HG02623 (cell line): ENCODE data around the gene DBNL.

Experiments
- ATAC-seq: cut with Tn5 transposase; IDR thresholded peaks from one replicate; pipeline ENCODE4 v1.9.1; 2021; ENCODE audit warnings: moderate library complexity; ENCODE audit not compliant: unreplicated experiment

The DBNL gene

DNA sequence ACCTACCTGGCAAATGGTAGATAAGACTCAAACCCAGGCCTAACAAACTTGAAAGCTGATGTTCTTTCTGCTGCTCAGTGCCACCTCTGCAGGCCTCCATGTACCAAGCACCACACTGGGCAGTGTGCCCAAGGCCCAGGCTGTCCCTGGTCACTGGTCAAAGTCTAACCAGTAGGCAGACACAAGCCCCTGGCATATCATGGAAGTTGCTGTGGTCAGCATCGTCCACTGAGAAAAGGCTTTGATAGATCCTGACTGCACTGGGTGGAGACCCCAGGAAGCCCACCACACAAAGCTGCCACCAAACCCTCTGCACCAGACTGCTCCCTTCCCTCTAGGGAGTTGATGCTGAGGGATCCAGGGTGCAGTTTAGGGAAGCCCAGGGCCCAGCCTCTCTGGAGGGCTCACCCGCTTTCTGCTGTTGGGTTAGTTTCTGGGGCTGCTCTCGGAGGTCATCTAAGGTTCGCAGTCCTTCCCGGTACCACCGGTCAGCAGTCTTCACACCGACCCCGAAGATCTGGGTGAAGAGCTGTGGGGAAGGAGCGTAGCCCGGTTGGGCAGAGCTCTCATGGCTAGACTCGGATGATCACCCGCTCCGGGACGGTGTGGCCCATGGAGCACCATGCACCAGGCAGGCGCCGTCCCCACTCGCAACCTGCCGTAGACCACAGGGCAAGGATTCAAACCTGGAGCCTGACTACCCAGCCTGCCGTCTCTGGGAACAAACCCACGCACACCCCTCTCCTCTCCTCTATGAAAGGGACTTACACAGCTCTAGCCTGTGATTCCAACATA is 31.8 kb downstream of the DBNL start:
- ATAC-seq: no peak

DNA sequence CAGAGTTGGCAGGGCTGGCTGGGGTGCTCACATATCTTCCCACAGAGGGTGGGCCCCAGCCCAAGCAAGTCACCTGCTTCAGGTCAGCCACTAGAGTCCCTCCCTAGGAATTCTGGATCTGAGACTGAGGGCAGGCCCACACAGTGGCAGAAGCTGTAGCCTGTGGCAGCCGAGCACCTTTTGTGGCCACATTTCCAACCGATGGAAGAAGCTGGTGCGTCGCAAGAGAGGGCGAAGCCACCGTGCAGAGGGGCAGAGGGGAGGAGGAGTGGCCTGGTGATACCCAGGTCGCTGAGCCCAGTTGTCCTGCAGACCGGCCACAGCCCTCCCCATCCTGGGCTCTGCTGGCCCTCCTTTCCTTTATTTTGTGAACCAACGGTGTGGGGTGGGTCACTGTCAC is 32.6 kb downstream of the DBNL start:
- ATAC-seq: no peak

- ATAC-seq: no peak
Observed at GRCh38 chr7:44077681-44078091, 33.2 kb downstream of the DBNL start.

DNA sequence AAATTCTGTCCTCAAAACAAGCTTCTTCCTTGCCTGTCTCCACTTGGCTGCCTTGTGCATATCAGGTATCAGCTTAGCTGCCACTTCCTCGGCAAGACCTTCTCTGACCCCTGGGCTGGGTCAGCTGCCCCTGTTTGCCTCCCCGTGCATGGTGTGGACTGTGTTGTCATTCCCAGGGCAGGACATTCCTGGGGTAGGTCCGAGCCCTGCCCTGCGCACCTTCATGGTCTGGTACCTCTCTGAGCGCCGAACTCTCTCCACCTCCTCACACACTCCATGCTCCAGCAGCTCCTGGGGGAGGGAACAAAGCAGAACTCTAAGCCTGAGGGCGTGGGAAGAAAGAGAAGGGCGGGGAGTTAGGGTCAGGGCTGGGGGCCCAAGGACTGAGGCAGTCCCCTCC is 34.0 kb downstream of the DBNL start:
- no peak for ATAC-seq

GRCh38 chr7:44079331-44080021 is 35.0 kb downstream of the DBNL start:
- ATAC-seq: no peak

GRCh38 chr7:44080118-44080517 is 35.6 kb downstream of the DBNL start:
- ATAC-seq: no peak

DNA sequence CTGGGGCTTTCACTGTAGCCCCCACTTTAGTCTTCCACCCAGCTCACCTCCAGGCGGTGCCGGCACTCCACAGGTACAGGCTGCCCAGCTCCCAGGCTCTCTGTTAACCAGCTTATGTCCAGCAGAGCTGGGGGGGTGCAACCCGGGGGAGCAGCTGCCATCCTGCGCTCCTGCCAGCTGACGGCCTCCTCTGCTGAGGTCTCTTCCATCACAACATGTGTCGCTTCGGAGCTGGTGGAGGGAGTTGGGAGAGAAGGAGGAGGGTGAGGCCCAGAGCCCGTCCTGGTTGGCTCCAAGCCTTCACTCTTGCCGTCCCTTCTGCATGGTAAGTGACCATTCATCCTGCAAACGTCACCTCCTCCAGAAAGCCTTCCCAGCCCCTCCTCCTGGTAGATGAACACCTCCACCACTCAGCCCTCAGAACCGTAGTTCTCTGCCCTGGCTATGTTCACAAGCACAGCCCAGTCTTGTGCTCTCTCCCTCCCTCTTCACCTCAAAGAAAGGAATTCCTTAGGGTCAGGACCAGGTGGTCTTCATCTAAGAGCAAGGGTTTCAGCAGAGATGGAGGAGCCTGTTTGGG is 36.3 kb downstream of the DBNL start:
- ATAC-seq: no peak

- no peak for ATAC-seq
Observed at GRCh38 chr7:44081266-44081748, 36.8 kb downstream of the DBNL start.

DNA sequence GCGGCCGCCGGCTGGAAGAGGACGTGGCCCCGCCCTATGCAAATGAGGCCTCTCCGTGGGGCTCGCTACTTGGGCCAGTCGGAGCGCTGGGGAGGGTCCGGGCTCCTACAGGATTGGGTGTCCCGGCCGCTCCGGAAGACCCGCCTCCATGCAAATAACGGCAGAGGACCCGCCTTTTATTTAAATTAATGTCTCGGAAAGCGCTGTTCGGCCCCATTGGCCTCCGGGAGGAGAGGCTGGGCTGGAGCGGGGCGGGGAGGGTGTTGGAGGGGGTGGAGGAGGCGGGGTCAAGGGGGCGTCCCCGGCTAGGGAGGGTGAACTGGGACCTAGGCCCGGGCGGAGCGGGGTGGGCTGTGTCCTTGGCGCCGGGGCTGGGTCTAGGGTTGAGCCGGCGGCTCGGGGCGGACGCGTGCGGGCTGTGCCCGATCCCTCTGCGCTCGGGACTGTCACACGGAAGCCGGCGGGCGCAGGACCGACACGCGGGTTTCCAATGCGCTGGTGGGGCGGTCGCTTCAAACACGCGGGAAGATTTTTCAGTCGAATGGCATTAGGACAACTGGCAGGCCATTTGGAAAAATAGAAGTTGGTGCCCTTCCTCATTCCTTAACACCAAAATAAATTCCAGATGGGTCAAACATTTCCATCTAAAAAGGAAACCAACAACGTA is 38.2 kb downstream of the DBNL start:
- ATAC-seq: peak; percentile 86

DNA sequence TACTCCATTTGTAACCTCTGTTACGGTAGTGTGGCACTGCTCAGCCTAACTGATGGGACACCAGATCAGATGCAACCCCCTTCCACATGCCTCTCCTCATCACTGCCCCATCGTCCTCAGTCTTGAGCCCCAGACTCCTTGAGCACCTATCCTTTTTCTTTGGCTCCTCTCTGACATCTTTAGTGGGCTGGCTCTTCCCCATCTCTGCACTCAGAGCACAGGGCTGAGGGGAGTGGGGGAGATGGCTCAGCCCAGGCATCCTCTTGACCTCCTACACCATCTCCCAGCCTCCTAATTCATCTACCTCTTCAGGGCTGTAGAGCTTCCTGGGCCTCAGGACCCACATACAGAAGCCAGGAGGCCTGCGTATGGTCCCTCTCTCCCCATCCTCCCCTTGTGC is 39.3 kb downstream of the DBNL start:
- no peak for ATAC-seq

GRCh38 chr7:44084701-44085100 is 40.2 kb downstream of the DBNL start:
- no peak for ATAC-seq

GRCh38 chr7:44085546-44085945 is 41.0 kb downstream of the DBNL start:
- ATAC-seq: no peak

DNA sequence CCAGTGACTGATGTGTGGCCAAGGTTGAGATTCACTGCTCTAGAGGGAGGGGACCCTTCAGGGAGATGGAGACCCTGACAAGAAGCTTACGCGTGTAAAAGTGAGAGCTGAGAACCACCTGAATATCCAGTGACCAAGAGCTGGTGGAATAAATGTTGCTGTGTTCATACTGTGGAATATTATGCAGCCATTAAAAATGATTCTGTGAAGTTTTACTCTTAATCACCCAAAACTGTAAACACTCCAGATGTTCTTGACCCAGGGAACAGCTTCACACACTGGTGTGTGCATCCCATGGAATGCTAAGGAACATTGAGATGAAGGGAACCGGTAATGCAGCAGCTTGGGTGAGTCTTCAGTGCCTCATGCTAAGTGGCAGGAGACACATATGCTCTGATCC is 42.1 kb downstream of the DBNL start:
- no peak for ATAC-seq

DNA sequence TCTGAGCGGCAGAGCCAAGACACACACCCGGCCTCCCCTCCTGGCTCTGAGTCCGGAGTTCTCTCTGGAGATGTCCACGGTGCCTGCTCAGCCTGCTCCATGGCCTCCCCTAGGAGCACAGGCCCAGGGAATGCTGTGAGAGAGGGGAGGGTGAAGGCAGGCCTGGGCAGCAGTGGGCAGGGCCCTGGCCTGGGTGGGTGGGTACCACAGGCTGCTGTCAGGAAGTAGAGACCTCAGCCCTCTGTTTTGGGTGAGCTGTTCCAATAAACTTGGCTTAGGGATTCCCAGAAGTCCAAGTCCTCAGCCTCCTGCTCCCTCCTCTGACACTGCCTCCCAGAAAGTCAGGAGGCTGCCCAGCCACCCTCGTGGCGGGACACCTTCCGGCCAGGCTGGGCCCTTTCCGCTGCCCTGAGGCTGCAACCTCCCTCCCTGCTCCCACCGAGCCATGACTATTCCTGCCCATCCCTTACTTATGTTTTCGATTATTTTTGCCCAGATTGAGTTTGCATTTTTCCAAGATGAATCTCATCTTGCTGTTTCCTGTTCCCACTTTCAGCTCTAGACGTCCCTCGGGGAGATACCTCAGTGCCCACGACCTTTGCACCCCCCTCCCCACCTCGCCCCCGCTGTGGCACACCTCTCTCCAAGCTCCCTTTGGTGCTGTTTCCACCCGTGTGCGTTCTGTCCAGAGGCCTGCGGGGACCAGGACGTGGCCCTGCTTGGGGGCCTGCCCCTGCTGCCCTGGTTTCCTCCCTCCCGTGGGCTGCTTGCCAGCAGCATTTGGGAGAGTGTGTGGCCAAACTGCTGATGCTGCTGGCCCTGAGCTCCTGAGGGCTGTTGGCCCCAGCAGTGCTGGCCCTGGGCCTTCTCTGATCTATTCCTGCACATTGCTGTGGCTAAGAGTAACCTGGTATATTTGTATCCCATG is 43.7 kb downstream of the DBNL start:
- ATAC-seq: no peak

DNA sequence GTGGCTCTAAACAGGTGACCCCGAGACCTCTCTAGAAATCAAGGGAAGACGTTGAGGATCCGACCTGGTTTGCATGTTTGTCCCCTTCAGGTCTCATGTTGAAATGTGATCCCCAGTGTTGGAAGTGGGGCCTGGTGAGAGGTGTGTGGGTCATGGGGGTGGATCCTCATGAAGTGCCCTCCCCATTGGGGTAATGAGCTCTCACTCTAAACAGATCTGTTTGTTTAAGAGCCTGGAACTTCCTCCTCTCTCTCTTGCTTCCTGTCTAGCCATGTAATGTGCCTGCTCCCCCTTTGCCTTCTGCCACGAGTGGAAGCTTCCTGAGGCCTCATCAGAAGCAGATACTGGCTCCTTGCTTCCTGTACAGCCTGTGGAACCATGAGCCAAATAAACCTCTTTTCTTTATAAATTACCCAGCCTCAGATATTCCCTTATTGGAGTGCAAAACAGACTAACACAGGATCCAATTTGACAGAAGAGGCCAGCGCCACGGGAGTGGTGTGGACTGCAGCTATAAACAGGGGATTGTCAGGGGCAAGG is 48.7 kb downstream of the DBNL start:
- ATAC-seq: no peak

DNA sequence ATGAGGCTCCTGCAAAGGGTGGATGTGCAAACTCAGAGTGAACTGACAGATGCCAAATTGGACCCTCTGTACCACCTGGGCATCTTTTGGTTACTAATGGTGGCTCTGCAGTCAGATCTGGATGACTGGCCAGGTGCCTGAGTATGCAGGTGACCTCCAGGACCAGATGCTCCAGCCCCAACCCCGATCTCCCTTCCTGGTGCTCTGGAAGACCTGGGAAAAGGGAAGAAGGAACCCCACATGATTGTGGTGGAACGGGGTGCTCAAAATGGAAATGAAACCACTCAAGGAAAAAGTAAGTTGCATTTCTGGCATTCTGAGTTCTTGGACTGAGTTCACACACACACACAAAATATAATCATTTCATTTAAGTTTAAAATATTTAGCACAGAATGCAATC is 49.9 kb downstream of the DBNL start:
- ATAC-seq: no peak

GRCh38 chr7:44094883-44095592 is 50.5 kb downstream of the DBNL start:
- no peak for ATAC-seq

GRCh38 chr7:44095781-44096180 is 51.3 kb downstream of the DBNL start:
- no peak for ATAC-seq

DNA sequence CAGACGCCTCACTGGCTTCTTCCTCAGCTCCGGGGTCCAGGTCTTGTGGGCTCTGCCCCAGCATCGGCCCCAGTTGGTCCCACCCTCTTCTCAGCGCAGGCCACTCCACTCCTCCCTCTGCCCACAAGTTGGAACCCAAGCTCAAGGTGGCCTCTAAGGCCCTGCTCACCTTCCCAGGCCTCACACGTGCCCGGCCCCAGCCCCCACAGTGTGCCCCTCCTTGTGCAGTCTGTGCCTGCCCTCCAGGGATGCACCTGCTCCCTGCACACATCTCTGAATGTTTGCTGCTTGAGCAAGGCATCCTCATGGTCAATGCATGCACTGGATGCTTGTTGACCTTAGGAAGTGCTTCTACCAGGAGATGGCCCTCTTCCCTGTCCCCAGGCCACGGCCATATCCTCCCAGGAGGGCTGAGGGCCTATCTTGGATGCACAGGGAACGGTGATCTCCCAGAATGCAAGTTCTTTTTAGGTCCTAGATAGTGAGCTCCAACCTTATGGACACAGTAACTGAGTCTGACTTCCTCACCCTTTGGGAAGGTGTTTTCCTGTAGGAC is 51.9 kb downstream of the DBNL start:
- no peak for ATAC-seq
